Sigmoid colon (tissue), 4 donors: ENCODE data around the gene POGZ.

Experiments used
- CTCF ChIP-seq, 4 experiments: fragments of 450-650 bp in 3 of 4; fragments of 200-600 bp in 1 of 4; IDR thresholded peaks; one replicate each; pipeline ENCODE4 v1.5.1; 2016 to 2019; ENCODE audit warnings: antibody characterized with exemption in 4 of 4, mild to moderate bottlenecking in 3 of 4, moderate library complexity in 2 of 4
- POLR2A ChIP-seq, 2 donors: fragments of 450-650 bp; IDR thresholded peaks; one replicate each; pipeline ENCODE4 v1.6.1; 2016; ENCODE audit warnings: antibody characterized with exemption in 2 of 2, mild to moderate bottlenecking in 2 of 2, moderate library complexity in 2 of 2
- POLR2AphosphoS5 ChIP-seq, 4 donors: sonication (generic); formaldehyde crosslinking; IDR thresholded peaks; one replicate each; pipeline ENCODE4 v1.6.1; 2017; ENCODE audit warnings: antibody characterized with exemption in 4 of 4

GRCh38 chr1:151477066-151477465, 17.8 kb upstream of the POGZ start:
- TF ChIP-seq CTCF (IDR thresholded peaks at IDR 0.05) (no peak), POLR2A (IDR thresholded peaks at IDR 0.05) (no peak), POLR2AphosphoS5 (IDR thresholded peaks at IDR 0.05) (no peak)
